H1 (cell line): Measurements from ENCODE around the gene PARD6B. TPM values are rescaled to one million over a fixed set of nuclear protein-coding genes. Genes with fewer than 3 reads are reported as not detected.

ENCODE experiments used
- CTCF ChIA-PET: fragments of 300-600 bp; sonication (Branson Sonifier 250); formaldehyde crosslinking; loops from one replicate; lab custom pipeline; 2021; ENCODE audit not compliant: partially characterized antibody; lab: Charles Lee
- POLR2A ChIA-PET: fragments of 300-600 bp; sonication (Branson Sonifier 250); formaldehyde crosslinking; loops from one replicate; lab custom pipeline; 2021; ENCODE audit warnings: inconsistent platforms; ENCODE audit not compliant: partially characterized antibody; lab: Charles Lee
- DNase-seq, 2 experiments: peaks; one replicate each; pipeline versions ENCODE4 v3.0.0 to v3.0.0-alpha.2; 2010 to 2022; ENCODE audit warnings: low spot score in 2 of 2, low read depth in 1 of 2, mixed read lengths in 1 of 2
- FAIRE-seq: peaks from 2 replicates; lab custom pipeline; 2011; peaks lifted over from hg19 to GRCh38; lab: Jason Lieb, UNC
- H2AFZ ChIP-seq: 2 replicates; pipeline ENCODE4 v1.8.1; 2012; ENCODE audit warnings: low read length, inconsistent platforms
- H2AK5ac ChIP-seq: 2 replicates; pipeline ENCODE4 v1.6.1; 2013; ENCODE audit warnings: low read depth, low read length
- H2BK120ac ChIP-seq: replicated peaks from 2 replicates; pipeline ENCODE3; 2013; ENCODE audit warnings: low read depth, low read length, inconsistent platforms
- H2BK12ac ChIP-seq: 2 replicates; pipeline ENCODE4 v1.6.1; 2013; ENCODE audit warnings: low read depth, low read length
- H2BK15ac ChIP-seq: 2 replicates; pipeline ENCODE4 v1.6.1; 2013; ENCODE audit warnings: low read length
- H2BK20ac ChIP-seq: 2 replicates; pipeline ENCODE4 v1.6.1; 2013; ENCODE audit warnings: low read length
- H2BK5ac ChIP-seq: 2 replicates; pipeline ENCODE4 v1.6.1; 2013; ENCODE audit warnings: low read depth, low read length
- H3K14ac ChIP-seq: 2 replicates; pipeline ENCODE4 v1.6.1; 2013; ENCODE audit warnings: inconsistent platforms; ENCODE audit not compliant: insufficient read length
- H3K18ac ChIP-seq: 2 replicates; pipeline ENCODE4 v1.6.1; 2013; ENCODE audit warnings: low read length; ENCODE audit errors: extremely low read depth
- H3K23ac ChIP-seq: 2 replicates; pipeline ENCODE4 v1.6.1; 2013; ENCODE audit warnings: inconsistent platforms; ENCODE audit not compliant: insufficient read length
- H3K23me2 ChIP-seq: 2 replicates; pipeline ENCODE4 v1.6.1; 2013; ENCODE audit warnings: low read depth, low read length
- H3K27ac ChIP-seq: 2 replicates; pipeline ENCODE4 v1.6.1; 2011; ENCODE audit warnings: low read depth, low read length, inconsistent platforms
- H3K27me3 ChIP-seq, 4 experiments: replicated peaks in 1 of 4; 1 replicate in 1 of 4; 2 replicates in 3 of 4; pipeline versions ENCODE4 v1.6.1 to v1.8.1; 2011 to 2013; ENCODE audit warnings: low read length in 3 of 4, mild to moderate bottlenecking in 3 of 4, inconsistent platforms in 2 of 4, mixed read lengths in 2 of 4, moderate library complexity in 1 of 4; ENCODE audit not compliant: control insufficient read depth in 3 of 4, insufficient read depth in 3 of 4; ENCODE audit errors: extremely low read depth in 1 of 4
- H3K36me3 ChIP-seq, 4 experiments: 2 replicates each; pipeline versions ENCODE4 v1.6.1 to v1.8.1; 2011 to 2013; ENCODE audit warnings: mild to moderate bottlenecking in 4 of 4, low read length in 3 of 4, moderate library complexity in 2 of 4, control low read depth in 1 of 4, inconsistent platforms in 1 of 4; ENCODE audit not compliant: insufficient read depth in 4 of 4, control insufficient read depth in 2 of 4
- H3K4ac ChIP-seq: replicated peaks from 2 replicates; pipeline ENCODE3; 2013; ENCODE audit warnings: low read length, low read depth, mixed read lengths, inconsistent platforms; ENCODE audit not compliant: insufficient read length
- H3K4me1 ChIP-seq, 4 experiments: replicated peaks in 1 of 4; 1 replicate in 1 of 4; 2 replicates in 3 of 4; pipeline versions ENCODE4 v1.6.1 to v1.8.1; 2011 to 2013; ENCODE audit warnings: low read length in 3 of 4, inconsistent platforms in 2 of 4, mixed read lengths in 1 of 4; ENCODE audit not compliant: insufficient read depth in 4 of 4, control insufficient read depth in 3 of 4
- H3K4me2 ChIP-seq, 2 experiments: 2 replicates each; pipeline versions ENCODE4 v1.6.1 to v1.8.1; 2011 to 2013; ENCODE audit warnings: low read depth in 2 of 2, low read length in 2 of 2, control low read depth in 1 of 2, inconsistent platforms in 1 of 2, mild to moderate bottlenecking in 1 of 2; ENCODE audit not compliant: insufficient read depth in 1 of 2
- H3K4me3 ChIP-seq, 4 experiments: fragments of 200-600, 300-600 bp in 1 of 4; sonication (generic), shearing (Covaris generic), sonication (Bioruptor Twin) in 1 of 4; 2 replicates each; pipeline versions ENCODE4 v1.5.1 to v1.8.1; 2011 to 2016; ENCODE audit warnings: low read length in 4 of 4, low read depth in 3 of 4, control low read depth in 2 of 4, inconsistent platforms in 2 of 4, mild to moderate bottlenecking in 2 of 4, mixed read lengths in 1 of 4, moderate library complexity in 1 of 4; ENCODE audit not compliant: insufficient read depth in 2 of 4; ENCODE audit errors: extremely low read depth in 1 of 4
- H3K56ac ChIP-seq: replicated peaks from 2 replicates; pipeline ENCODE3; 2013; ENCODE audit warnings: low read depth, mild to moderate bottlenecking, mixed read lengths, low read length, inconsistent platforms; ENCODE audit not compliant: insufficient read length
- H3K79me1 ChIP-seq: 2 replicates; pipeline ENCODE4 v1.6.1; 2013; ENCODE audit warnings: low read depth, low read length, control low read depth
- H3K79me2 ChIP-seq, 2 experiments: 2 replicates each; pipeline versions ENCODE4 v1.6.1 to v1.8.1; 2012 to 2013; ENCODE audit warnings: low read length in 2 of 2, mild to moderate bottlenecking in 2 of 2, inconsistent platforms in 1 of 2; ENCODE audit not compliant: insufficient read depth in 2 of 2, control insufficient read depth in 1 of 2
- H3K9ac ChIP-seq, 4 experiments: replicated peaks in 1 of 4; 1 replicate in 1 of 4; 2 replicates in 3 of 4; pipeline versions ENCODE4 v1.6.1 to v1.8.1; 2011 to 2013; ENCODE audit warnings: low read depth in 3 of 4, low read length in 3 of 4, control low read depth in 2 of 4, mild to moderate bottlenecking in 2 of 4, moderate library complexity in 2 of 4, inconsistent platforms in 1 of 4; ENCODE audit errors: extremely low read depth in 1 of 4
- H3K9me3 ChIP-seq, 2 experiments: 2 replicates each; pipeline versions ENCODE4 v1.6.1 to v1.8.1; 2012 to 2013; ENCODE audit warnings: mild to moderate bottlenecking in 2 of 2, moderate library complexity in 2 of 2, control low read depth in 1 of 2, inconsistent platforms in 1 of 2, low read depth in 1 of 2, low read length in 1 of 2, mixed read lengths in 1 of 2; ENCODE audit not compliant: insufficient read depth in 2 of 2
- H4K20me1 ChIP-seq, 2 experiments: replicated peaks in 1 of 2; 2 replicates each; pipeline versions ENCODE3 to v1.8.1; 2011 to 2013; ENCODE audit warnings: inconsistent platforms in 2 of 2, low read length in 2 of 2, mild to moderate bottlenecking in 1 of 2; ENCODE audit not compliant: insufficient read depth in 2 of 2, control insufficient read depth in 1 of 2
- H4K5ac ChIP-seq: 2 replicates; pipeline ENCODE4 v1.6.1; 2013; ENCODE audit warnings: low read length, low read depth, mixed read lengths, inconsistent platforms; ENCODE audit not compliant: insufficient read length
- H4K8ac ChIP-seq: 2 replicates; pipeline ENCODE4 v1.8.0; 2013; ENCODE audit warnings: mild to moderate bottlenecking, moderate library complexity, low read length, inconsistent platforms; ENCODE audit not compliant: insufficient read depth; ENCODE audit errors: extremely low read depth
- H4K91ac ChIP-seq: replicated peaks from 2 replicates; pipeline ENCODE3; 2013; ENCODE audit warnings: low read length, mixed read lengths, inconsistent platforms; ENCODE audit not compliant: insufficient read length
- BRCA1 ChIP-seq: IDR thresholded peaks from 2 replicates; pipeline ENCODE4 v1.6.1; 2012; ENCODE audit warnings: low read depth, low read length, improper control_type of control experiment
- CHD1 ChIP-seq: IDR thresholded peaks from 2 replicates; pipeline ENCODE4 v1.6.1; 2012; ENCODE audit warnings: low read depth, low read length, improper control_type of control experiment
- CHD2 ChIP-seq: IDR thresholded peaks from 2 replicates; pipeline ENCODE4 v1.6.1; 2012; ENCODE audit warnings: low read length, improper control_type of control experiment
- KDM4A ChIP-seq: IDR thresholded peaks from one replicate; pipeline ENCODE4 v1.7.1; 2012; ENCODE audit warnings: low read depth, mild to moderate bottlenecking, moderate library complexity, low read length, inconsistent platforms; ENCODE audit not compliant: severe bottlenecking
- KDM5A ChIP-seq: fragments of 200-600 bp; IDR thresholded peaks from 2 replicates; pipeline ENCODE4 v1.7.1; 2012; ENCODE audit warnings: mild to moderate bottlenecking, low read length, inconsistent platforms, mixed read lengths
- MAFK ChIP-seq: IDR thresholded peaks from 2 replicates; pipeline ENCODE4 v1.6.1; 2012; ENCODE audit warnings: low read depth, mild to moderate bottlenecking, improper control_type of control experiment, low read length
- SAP30 ChIP-seq: fragments of 300-600 bp; sonication (generic); IDR thresholded peaks from 2 replicates; pipeline ENCODE4 v1.7.1; 2012; ENCODE audit warnings: low read length, moderate library complexity, mild to moderate bottlenecking, inconsistent platforms; ENCODE audit not compliant: insufficient read depth, insufficient replicate concordance
- SRF ChIP-seq: IDR thresholded peaks from 2 replicates; pipeline ENCODE4 v1.6.1; 2011; ENCODE audit warnings: mild to moderate bottlenecking, low read depth, low read length, moderate library complexity
- WGBS, 2 experiments: shearing (Covaris generic) in 1 of 2; methylation state at CpG; one replicate each; pipeline versions ENCODE4 v1.1.6 to v1.1.7; 2013 to 2015; ENCODE audit warnings: low lambda C conversion rate in 2 of 2, mixed read lengths in 2 of 2, inconsistent platforms in 1 of 2, low coverage in 1 of 2, missing lambda C conversion rate in 1 of 2; ENCODE audit not compliant: insufficient replicate concordance in 2 of 2, insufficient coverage in 1 of 2, insufficient read length in 1 of 2; ENCODE audit errors: extremely low coverage in 1 of 2, missing lambda C conversion rate in 1 of 2; 5-methylcytosine and 5-hydroxymethylcytosine counted together
- polyA plus RNA-seq, 7 experiments: library from polyadenylated mRNA; depleted of rRNA in 3 of 7; stranded (reverse) in 5 of 7; unstranded in 2 of 7; fragments of >200 nt in 5 of 7; fragments of 200-250 nt in 2 of 7; gene quantifications; 1 replicate in 5 of 7; 2 replicates in 1 of 7; 4 replicates in 1 of 7; pipeline versions ENCODE4 v1.2.1 to v1.2.3, GENCODE V29; 2011 to 2013; ENCODE audit warnings: missing spikeins in 2 of 7, mixed read lengths in 2 of 7
- total RNA-seq: library from RNA; stranded (reverse); fragmentation: NEBNext Ultra II Directional; extraction: Animal tissue kit (Norgen Biotek cat#: 25700); gene quantifications from 2 replicates; pipeline ENCODE4 v1.2.1, GENCODE V29; 2021
- TF ChIP-seq, protein P1 (sequence below): IDR thresholded peaks from 2 replicates; pipeline ENCODE4 v1.6.1; 2011; ENCODE audit warnings: low read depth, mild to moderate bottlenecking, low read length; ENCODE audit not compliant: insufficient read depth

Gene PARD6B
- total and polyA plus RNA-seq, 2 of the 8 experiments (the other 6 are each of a cell fraction or from before 2014, with no cell fraction given): 5.2 to 34.1 TPM

DNA sequence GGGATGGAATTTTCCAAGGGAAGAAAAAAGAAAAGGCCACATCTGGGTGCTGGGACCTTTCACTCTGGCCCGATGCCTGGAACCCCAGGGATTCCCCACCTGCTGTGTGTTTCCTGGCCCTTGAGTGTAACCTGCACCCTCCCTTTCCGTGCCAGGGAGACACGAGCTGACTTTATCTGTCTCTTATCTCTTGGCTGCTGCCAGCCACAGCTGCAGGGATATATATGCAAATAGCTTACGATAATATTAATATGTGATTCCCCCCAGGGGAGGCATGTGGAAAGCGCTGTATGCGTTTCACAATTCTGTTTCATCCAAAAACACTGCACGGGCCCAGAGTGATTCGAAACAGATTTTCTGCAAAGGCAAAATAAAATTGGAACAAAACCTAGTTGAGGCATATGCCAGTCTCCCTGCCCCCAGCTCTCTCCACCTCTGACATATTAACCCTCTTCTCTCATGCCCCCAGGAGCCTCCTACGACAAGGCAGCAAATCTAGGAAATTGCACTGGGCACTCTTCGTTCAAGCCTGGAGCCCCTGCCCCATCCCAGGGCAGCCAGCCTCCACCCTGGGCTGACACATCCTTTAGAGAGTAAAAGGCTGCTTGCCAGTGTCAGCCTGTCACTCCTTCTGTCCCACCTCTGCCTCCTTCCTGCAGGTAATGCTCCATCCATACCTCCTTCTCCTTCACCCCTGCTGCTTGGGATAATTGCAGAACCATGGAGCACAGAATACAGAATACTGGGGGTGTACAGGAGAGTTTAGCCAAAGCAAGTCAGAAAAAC is 41.3 kb upstream of the PARD6B start:
- Histone ChIP-seq H3K18ac (peak overlapping the region; percentile 7), H2BK15ac (0 out of 2 replicates have a peak overlapping the region, but pooled peaks have one; percentile 84), H4K20me1 (no peaks in the 10 kb centered on the region), H3K27ac (no peak overlapping the region), H3K23ac (no peak overlapping the region), H3K23me2 (peaks cover 19% of the 10 kb centered on the region), H3K9ac (no peak overlapping the region), H2AFZ (no peak overlapping the region), H2BK120ac (no peak overlapping the region), H3K4me1 (peaks cover 16 to 24% (median 18%) of the 10 kb centered on the region in 4 experiments), H3K79me1 (no peaks in the 10 kb centered on the region; the same call in 1 of the 2 replicates), H4K8ac (no peak overlapping the region), H3K56ac (no peak overlapping the region), H3K4me2 (peak overlapping the region; percentile 85 to 93), H3K4me3 (peak overlapping the region; percentile 31 to 64 (median 50); a peak in 5 of 8 replicates), H3K36me3 (no peaks in the 10 kb centered on the region), H3K79me2 (no peaks in the 10 kb centered on the region; a peak in 1 of 4 replicates), H2BK20ac (peak overlapping the region; percentile 80; the same call in 1 of the 2 replicates), H2BK12ac (peak overlapping the region; percentile 68; the same call in 1 of the 2 replicates), H2BK5ac (peak overlapping the region; percentile 68; the same call in 1 of the 2 replicates), H3K27me3 (0 out of 7 replicates have a peak, but pooled peaks cover 0 to 2% (median 0%) of the 10 kb centered on the region in 4 experiments), H4K91ac (no peak overlapping the region), H3K14ac (no peak overlapping the region), H4K5ac (no peak overlapping the region), H3K9me3 (no peaks in the 10 kb centered on the region), H3K4ac (no peak overlapping the region), H2AK5ac (no peak overlapping the region; the same call in 1 of the 2 replicates)
- FAIRE-seq: no peak
- no peak for DNase-seq
- CTCF ChIA-PET: interaction anchor here (0.7 to 4.8 kb wide), 10 partner anchors 11 to 101 kb away, joined by 3 to 28 read pairs (median 4); no protein-coding TSS in a partner anchor
- WGBS, 2 experiments: 82% methylated on average over 10 of the region's 10 CpGs; no CpG with 5 or more reads in 1 of the 2 experiments
- POLR2A ChIA-PET: interaction anchor here (1.0 to 1.6 kb wide), 4 partner anchors 9 to 60 kb away, joined by 3 to 4 read pairs (median 4); no protein-coding TSS in a partner anchor
- no peak for TF ChIP-seq KDM4A
- TF ChIP-seq KDM5A: no peak
- no peak for TF ChIP-seq SAP30
- TF ChIP-seq CHD1: no peak
- TF ChIP-seq BRCA1: no peak
- TF ChIP-seq, protein P1, sequence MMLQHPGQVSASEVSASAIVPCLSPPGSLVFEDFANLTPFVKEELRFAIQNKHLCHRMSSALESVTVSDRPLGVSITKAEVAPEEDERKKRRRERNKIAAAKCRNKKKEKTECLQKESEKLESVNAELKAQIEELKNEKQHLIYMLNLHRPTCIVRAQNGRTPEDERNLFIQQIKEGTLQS: no peak
- TF ChIP-seq SRF: no peak
- TF ChIP-seq MAFK: no peak
- no peak for TF ChIP-seq CHD2
